ENCODE data around the gene FRY. TPM values are rescaled to one million over a fixed set of nuclear protein-coding genes. Genes with fewer than 3 reads are reported as not detected.

The FRY gene
- polyA plus RNA-seq, 3 donors from 2014 or later, result 1.4 to 2.8 (median 1.4) TPM

DNA sequence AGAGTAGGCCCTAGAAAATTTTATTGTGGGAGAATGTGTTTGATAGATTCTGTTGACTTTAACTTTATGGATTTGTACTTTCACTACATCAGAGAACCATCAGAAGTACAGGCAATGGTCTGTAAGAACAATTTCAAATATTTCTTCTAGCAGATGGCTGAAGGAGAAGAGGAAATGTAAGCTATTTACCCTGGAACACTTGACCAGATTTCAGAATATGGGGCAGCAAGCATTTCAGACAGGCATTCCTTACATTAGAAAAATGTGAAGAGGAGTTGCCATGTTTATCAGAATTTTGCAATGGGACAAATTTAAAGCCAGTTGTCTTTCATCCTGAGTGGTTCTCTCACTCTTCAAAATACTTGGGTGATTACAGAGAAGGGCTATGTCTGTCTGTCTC lies 7.5 kb downstream of the FRY start:
- H3K4me1 Mint-ChIP-seq, result peaks cover 10 to 15% of the 10 kb centered on the region in 2 donors
- no peaks in the 10 kb centered on the region for H3K9me3 Mint-ChIP-seq
- H3K4me3 Mint-ChIP-seq, result no peak overlapping the region
- peaks cover 0 to 3% (median 2%) of the 10 kb centered on the region in 3 donors for H3K27me3 Mint-ChIP-seq (ENCODE audit: low read depth in 3 of 3)
- no peak overlapping the region for H3K27ac Mint-ChIP-seq
- no peak for DNase-seq
- peaks cover 0 to 6% (median 4%) of the 10 kb centered on the region in 3 donors for H3K36me3 Mint-ChIP-seq

- Mint-ChIP-seq H3K36me3 (peaks cover 0 to 6% (median 4%) of the 10 kb centered on the region in 3 donors), H3K4me3 (no peak overlapping the region), H3K27ac (no peak overlapping the region), H3K4me1 (peaks cover 10 to 15% of the 10 kb centered on the region in 2 donors), H3K27me3 (ENCODE audit: low read depth in 3 of 3) (peaks cover 0 to 3% (median 2%) of the 10 kb centered on the region in 3 donors), H3K9me3 (no peaks in the 10 kb centered on the region)
- DNase-seq, result no peak
Observed at GRCh38 chr13:32039528-32039927, 8.0 kb downstream of the FRY start.

DNA sequence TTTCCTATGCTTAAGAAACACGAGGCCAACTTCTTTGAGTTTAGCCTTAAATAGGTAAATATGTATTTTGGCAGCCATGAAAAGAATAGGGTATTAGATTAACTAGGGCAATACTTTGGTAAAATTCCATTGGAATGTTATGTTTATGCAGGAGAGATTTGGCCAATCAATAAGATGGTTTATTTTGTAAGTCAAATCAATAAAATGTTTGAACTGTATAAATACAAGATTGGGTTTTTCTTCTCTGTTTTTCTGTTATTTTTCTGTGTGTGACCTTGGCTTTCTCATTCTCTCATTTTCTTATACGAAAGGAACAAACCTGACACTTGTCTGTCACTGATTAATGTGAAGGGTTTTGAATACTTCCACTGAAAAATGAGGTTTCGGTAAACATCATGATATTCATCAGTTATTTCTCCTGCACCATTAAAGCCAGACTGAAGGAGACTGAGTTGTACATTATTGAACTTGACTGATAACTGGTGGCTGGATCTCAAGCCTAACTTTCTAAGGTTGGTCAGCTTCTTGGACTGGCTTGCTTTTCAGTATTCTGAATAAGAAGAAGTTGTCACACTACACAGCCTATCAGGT lies 8.6 kb downstream of the FRY start:
- Mint-ChIP-seq H3K27ac (no peak overlapping the region), H3K9me3 (no peaks in the 10 kb centered on the region), H3K36me3 (peaks cover 0 to 6% (median 4%) of the 10 kb centered on the region in 3 donors), H3K27me3 (ENCODE audit: low read depth in 3 of 3) (peaks cover 0 to 2% (median 0%) of the 10 kb centered on the region in 3 donors), H3K4me3 (no peak overlapping the region), H3K4me1 (peaks cover 10 to 15% of the 10 kb centered on the region in 2 donors)
- no peak for DNase-seq

- no peaks in the 10 kb centered on the region for H3K9me3 Mint-ChIP-seq
- no peak for DNase-seq
- H3K4me1 Mint-ChIP-seq, result peaks cover 10 to 15% of the 10 kb centered on the region in 2 donors
- H3K36me3 Mint-ChIP-seq, result peaks cover 0 to 6% (median 4%) of the 10 kb centered on the region in 3 donors
- H3K27ac Mint-ChIP-seq, result no peak overlapping the region
- H3K4me3 Mint-ChIP-seq, result no peak overlapping the region
- H3K27me3 Mint-ChIP-seq (ENCODE audit: low read depth in 3 of 3), result peaks cover 0 to 2% (median 0%) of the 10 kb centered on the region in 3 donors
Observed at GRCh38 chr13:32040689-32041088, 9.1 kb downstream of the FRY start.

DNA sequence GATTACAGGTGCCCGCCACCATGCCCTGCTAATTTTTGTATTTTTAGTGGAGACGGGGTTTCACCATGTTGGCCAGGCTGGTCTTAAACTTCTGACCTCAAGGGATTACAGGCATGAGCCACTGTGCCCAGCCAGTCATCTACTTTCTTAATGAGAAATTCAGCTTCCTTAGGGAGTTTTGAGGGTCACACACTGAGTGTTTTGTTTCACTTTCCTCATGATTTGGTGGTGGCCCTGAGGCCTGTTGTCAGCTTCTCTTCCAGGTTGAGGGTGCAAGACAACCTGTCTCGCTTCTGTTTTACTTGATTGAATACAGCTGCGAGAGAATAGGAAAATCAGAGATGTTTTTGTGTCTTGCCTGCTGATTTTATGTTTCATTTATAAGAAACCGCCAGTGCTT lies 9.9 kb downstream of the FRY start:
- H3K4me3 Mint-ChIP-seq, result no peak overlapping the region
- H3K27ac Mint-ChIP-seq, result no peak overlapping the region
- H3K9me3 Mint-ChIP-seq, result no peaks in the 10 kb centered on the region
- peaks cover 8 to 12% of the 10 kb centered on the region in 2 donors for H3K4me1 Mint-ChIP-seq
- peaks cover 0 to 6% (median 4%) of the 10 kb centered on the region in 3 donors for H3K36me3 Mint-ChIP-seq
- peaks cover 0 to 2% (median 0%) of the 10 kb centered on the region in 3 donors for H3K27me3 Mint-ChIP-seq (ENCODE audit: low read depth in 3 of 3)
- no peak for DNase-seq

DNA sequence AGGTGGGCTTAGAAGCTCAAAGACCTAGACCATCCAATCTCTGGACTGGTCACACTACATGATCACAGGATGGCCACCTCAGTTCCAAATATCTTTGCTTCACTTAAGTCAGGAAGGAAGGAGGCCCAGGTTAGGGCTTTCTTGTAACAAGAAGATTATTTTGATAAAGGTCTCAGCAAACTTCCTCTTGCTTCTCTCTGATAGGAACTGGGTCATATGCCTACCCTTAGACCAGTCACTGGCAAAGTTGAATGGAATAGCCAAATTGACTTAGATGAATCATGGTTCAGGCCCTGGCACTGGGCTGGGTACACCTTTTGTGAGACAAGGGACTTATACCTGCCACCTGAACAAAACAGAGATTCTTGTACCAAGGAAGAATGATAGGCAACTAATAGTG lies 11.0 kb downstream of the FRY start:
- no peak overlapping the region for H3K4me3 Mint-ChIP-seq
- H3K27ac Mint-ChIP-seq, result no peak overlapping the region
- peaks cover 0 to 2% (median 0%) of the 10 kb centered on the region in 3 donors for H3K27me3 Mint-ChIP-seq (ENCODE audit: low read depth in 3 of 3)
- no peak for DNase-seq
- peaks cover 2 to 7% of the 10 kb centered on the region in 2 donors for H3K4me1 Mint-ChIP-seq
- peaks cover 0 to 6% (median 4%) of the 10 kb centered on the region in 3 donors for H3K36me3 Mint-ChIP-seq
- H3K9me3 Mint-ChIP-seq, result no peaks in the 10 kb centered on the region

DNA sequence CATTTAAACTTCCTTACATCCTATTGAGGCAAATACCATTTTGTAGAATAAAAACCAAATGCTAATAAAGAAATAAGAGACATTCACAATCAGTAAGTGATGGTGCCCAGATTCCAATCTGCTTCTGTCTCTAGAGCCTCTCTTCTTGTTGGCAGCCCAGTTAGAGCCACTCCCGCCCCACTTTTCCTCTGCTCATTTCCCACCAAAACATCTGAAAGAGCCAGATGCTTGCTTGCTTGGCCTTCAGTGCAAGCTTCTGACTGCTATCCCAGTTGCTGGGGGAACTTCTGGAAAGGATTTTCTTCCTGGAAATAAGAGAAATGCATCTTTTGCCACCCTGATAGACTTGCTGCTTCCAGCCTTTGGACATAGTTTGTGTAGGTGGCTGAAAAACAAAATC lies 12.9 kb downstream of the FRY start:
- peaks cover 0 to 2% (median under 1%) of the 10 kb centered on the region in 3 donors for H3K27me3 Mint-ChIP-seq (ENCODE audit: low read depth in 3 of 3)
- peaks cover 2 to 7% of the 10 kb centered on the region in 2 donors for H3K4me1 Mint-ChIP-seq
- peaks cover 4 to 6% (median 6%) of the 10 kb centered on the region in 3 donors for H3K36me3 Mint-ChIP-seq
- H3K27ac Mint-ChIP-seq, result no peak overlapping the region
- no peak for DNase-seq
- H3K4me3 Mint-ChIP-seq, result no peak overlapping the region
- H3K9me3 Mint-ChIP-seq, result no peaks in the 10 kb centered on the region

DNA sequence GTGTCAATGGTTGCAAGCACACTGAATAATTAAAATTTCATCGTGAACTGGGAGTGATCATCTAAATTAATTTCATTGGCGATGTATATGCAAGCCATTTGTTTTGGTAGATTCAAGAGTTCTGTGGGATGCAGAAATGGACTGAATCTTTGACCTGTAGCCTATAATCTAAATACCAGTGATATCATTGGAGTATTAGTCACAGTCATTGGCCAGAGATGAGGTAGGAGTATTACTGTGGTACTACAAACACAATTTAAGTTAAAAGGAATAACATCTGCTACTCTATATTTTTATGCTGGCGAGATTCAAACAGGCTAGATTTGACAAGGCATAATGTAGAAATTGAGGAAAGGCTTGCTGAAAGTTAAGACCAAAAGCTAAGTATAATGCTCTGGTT lies 14.0 kb downstream of the FRY start:
- Mint-ChIP-seq H3K9me3 (no peaks in the 10 kb centered on the region), H3K4me1 (peaks cover 2 to 7% of the 10 kb centered on the region in 2 donors), H3K4me3 (no peak overlapping the region), H3K36me3 (peaks cover 4 to 6% (median 6%) of the 10 kb centered on the region in 3 donors), H3K27me3 (ENCODE audit: low read depth in 3 of 3) (peaks cover 0 to 2% (median 2%) of the 10 kb centered on the region in 3 donors), H3K27ac (no peak overlapping the region)
- no peak for DNase-seq

- DNase-seq, result no peak
- Mint-ChIP-seq H3K27me3 (ENCODE audit: low read depth in 3 of 3) (peaks cover 0 to 4% (median 2%) of the 10 kb centered on the region in 3 donors), H3K9me3 (no peaks in the 10 kb centered on the region), H3K4me1 (peaks cover 2 to 7% of the 10 kb centered on the region in 2 donors), H3K36me3 (peaks cover 4 to 6% (median 6%) of the 10 kb centered on the region in 3 donors), H3K27ac (no peak overlapping the region), H3K4me3 (no peak overlapping the region)
Observed at GRCh38 chr13:32045982-32046785, 14.6 kb downstream of the FRY start.

DNA sequence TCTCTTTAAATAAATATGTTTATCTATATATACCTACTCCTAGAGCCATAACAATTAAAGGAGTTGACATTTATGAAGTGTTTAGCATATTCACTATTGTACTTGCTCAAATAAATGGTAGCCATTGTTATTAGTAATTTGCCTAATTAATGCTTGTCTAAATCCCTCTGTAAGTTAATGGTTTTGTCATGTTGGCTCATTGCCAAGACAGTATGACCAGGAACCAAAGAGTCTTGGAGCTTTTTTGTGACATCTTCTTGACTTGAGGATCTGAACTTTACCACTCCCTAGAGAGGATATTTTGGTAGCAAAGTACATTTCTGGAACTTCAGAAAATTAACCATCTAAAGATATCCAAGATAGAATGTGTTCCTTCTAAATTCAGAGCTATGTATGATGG lies 15.5 kb downstream of the FRY start:
- H3K4me3 Mint-ChIP-seq, result no peak overlapping the region
- peaks cover 4 to 6% (median 6%) of the 10 kb centered on the region in 3 donors for H3K36me3 Mint-ChIP-seq
- no peak overlapping the region for H3K27ac Mint-ChIP-seq
- peaks cover 0 to 3% (median 2%) of the 10 kb centered on the region in 3 donors for H3K27me3 Mint-ChIP-seq (ENCODE audit: low read depth in 3 of 3)
- no peak for DNase-seq
- peaks cover 2 to 7% of the 10 kb centered on the region in 2 donors for H3K4me1 Mint-ChIP-seq
- no peaks in the 10 kb centered on the region for H3K9me3 Mint-ChIP-seq

DNA sequence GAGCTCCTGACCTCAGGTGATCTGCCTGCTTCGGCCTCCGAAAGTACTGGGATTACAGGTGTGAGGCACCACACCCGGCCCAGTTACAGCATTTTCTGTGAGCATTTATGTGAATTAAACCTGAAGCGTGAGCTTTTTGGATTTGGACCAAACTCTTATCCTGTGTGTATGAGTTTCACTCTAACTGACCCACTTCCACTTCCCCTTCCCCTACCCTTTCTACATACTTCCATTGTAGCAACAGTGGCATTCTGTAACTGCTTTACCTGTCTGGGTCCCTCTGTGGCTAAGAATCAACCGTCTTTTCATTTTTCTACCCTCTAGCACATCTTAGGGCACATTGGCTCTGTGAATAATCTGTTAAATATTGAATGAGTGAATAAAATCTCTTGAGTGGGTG lies 16.2 kb downstream of the FRY start:
- Mint-ChIP-seq H3K27ac (no peak overlapping the region), H3K27me3 (ENCODE audit: low read depth in 3 of 3) (peaks cover 0 to 3% (median 2%) of the 10 kb centered on the region in 3 donors), H3K4me1 (peaks cover 2 to 7% of the 10 kb centered on the region in 2 donors), H3K4me3 (no peak overlapping the region), H3K9me3 (no peaks in the 10 kb centered on the region), H3K36me3 (peaks cover 1 to 6% (median 4%) of the 10 kb centered on the region in 3 donors)
- no peak for DNase-seq

GRCh38 chr13:32048816-32049215 lies 17.2 kb downstream of the FRY start:
- Mint-ChIP-seq H3K27me3 (ENCODE audit: low read depth in 3 of 3) (peaks cover 0 to 3% (median 2%) of the 10 kb centered on the region in 3 donors), H3K4me1 (peaks cover 6 to 11% of the 10 kb centered on the region in 2 donors), H3K36me3 (peaks cover 0 to 6% (median 0%) of the 10 kb centered on the region in 3 donors), H3K4me3 (no peak overlapping the region), H3K27ac (no peak overlapping the region), H3K9me3 (no peaks in the 10 kb centered on the region)
- no peak for DNase-seq

- no peak for DNase-seq
- H3K27me3 Mint-ChIP-seq (ENCODE audit: low read depth in 3 of 3), result peaks cover 0 to 3% (median 2%) of the 10 kb centered on the region in 3 donors
- H3K4me3 Mint-ChIP-seq, result no peak overlapping the region
- H3K36me3 Mint-ChIP-seq, result peaks cover 0 to 6% (median 0%) of the 10 kb centered on the region in 3 donors
- no peaks in the 10 kb centered on the region for H3K9me3 Mint-ChIP-seq
- peaks cover 8 to 12% of the 10 kb centered on the region in 2 donors for H3K4me1 Mint-ChIP-seq
- no peak overlapping the region for H3K27ac Mint-ChIP-seq
Observed at GRCh38 chr13:32051156-32051555, 19.6 kb downstream of the FRY start.

- DNase-seq, result no peak
- peak overlapping the region in 1 of 6 donors; percentile 44 for H3K27ac Mint-ChIP-seq
- no peaks in the 10 kb centered on the region for H3K27me3 Mint-ChIP-seq (ENCODE audit: low read depth in 3 of 3)
Observed at GRCh38 chr13:32056316-32056715, 24.7 kb downstream of the FRY start.

More at GRCh38 chr13:32056316-32056715, 24.7 kb downstream of the FRY start:
- Mint-ChIP-seq H3K4me3 (no peak overlapping the region), H3K4me1 (peaks cover 5 to 7% of the 10 kb centered on the region in 2 donors), H3K9me3 (no peaks in the 10 kb centered on the region), H3K36me3 (no peaks in the 10 kb centered on the region)

Measured in immature natural killer cell (primary cell).